ENCODE data around the gene ACAP1.

ACAP1 gene

DNA sequence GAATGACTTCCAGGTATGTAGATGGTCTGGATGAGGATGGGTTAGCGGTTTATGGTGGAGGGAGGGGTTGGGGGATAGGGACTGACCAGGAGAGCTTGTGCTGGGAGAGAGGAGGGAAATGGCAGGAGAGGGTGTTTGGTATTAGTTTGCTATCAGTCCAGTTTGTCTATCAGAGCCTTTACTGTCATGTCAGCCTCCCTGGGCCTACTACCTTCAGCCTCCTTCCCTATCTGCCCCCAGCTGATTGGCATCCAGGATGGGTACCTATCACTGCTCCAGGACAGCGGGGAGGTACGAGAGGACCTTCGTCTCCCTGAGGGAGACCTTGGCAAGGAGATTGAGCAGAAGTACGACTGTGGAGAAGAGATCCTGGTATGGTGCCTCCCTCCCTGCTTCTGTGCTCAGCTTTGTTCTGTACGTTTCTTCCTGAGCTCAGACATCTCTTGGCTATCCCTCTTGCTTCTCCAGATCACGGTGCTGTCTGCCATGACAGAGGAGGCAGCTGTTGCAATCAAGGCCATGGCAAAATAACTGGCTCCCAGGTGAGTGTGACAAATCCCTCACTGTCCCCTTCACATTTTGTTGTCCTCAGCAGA lies 25.1 kb upstream of the ACAP1 start:
- no peak for DNase-seq

DNA sequence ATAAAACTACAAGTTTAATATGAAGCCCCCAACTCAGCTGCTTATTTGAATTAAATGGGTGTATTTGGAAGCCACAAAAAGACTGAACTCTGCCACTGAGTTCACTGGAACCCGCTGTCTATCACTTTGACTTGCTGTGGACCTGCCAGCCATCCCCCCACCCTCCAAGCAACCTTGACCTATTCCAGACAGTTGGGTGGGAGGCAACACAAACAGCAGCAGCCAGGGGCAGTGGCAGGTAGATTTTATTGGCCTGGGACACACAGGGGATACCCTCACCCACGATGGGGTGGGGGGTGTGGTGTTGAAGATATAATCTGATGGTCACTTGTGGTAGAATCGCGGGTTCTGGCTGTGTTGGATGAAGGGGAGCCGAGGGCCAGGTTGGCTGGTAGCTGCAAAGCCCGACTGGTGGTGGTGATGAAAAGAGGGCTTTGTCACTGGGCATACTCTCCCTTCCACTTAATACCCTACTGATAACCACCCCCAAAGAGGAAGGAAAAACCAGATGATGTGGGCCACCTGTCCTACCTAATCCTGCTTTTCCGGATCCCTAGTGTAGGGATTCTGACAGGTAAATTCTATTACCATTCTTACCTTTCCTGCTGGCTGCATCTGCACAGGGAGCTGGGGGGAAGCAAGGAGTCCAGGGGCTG lies 23.8 kb upstream of the ACAP1 start:
- DNase-seq = peak; percentile 53

GRCh38 chr17:7313088-7313889 lies 23.0 kb upstream of the ACAP1 start:
- DNase-seq = peak; percentile 81

DNA sequence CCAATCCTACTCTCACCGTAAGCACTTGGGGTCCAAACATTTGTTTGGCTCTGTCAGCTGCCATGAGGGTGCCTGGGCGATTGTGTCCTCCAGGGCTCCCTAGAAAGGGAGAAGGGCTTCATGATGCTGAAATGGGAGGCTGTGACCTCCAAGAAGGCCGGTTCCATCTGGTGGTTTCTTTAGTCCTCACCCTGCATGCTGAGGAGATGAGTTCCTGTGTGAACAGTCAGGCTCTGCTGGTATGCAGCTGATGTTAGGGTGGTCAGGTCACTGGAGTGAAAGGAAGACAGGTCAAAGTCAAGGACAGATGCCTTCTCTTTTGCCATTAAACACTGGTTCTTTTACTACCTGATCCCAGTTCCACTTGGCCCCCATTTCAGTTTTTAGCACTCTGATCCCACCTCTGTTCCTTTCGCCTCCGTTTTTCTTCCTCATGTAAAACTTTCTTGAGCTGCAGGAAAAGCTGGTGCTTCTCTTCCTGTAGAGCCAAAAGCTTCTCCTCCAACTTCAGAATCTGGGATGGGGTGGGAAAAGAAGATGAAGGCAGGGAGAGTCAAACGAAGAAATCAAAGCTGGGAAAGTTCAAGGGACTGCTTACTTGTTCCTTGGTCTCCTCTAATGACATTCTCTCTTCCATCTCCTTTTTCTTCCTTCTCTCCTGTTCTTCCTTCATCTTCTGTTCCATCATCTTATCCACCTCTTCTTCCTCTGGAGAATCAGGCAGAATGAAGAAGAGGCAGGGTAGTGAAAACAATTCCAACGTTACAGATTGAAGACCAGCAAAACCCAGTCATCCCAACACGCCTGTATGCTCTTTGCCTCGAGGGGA lies 22.2 kb upstream of the ACAP1 start:
- peak; percentile 57 for DNase-seq

DNA sequence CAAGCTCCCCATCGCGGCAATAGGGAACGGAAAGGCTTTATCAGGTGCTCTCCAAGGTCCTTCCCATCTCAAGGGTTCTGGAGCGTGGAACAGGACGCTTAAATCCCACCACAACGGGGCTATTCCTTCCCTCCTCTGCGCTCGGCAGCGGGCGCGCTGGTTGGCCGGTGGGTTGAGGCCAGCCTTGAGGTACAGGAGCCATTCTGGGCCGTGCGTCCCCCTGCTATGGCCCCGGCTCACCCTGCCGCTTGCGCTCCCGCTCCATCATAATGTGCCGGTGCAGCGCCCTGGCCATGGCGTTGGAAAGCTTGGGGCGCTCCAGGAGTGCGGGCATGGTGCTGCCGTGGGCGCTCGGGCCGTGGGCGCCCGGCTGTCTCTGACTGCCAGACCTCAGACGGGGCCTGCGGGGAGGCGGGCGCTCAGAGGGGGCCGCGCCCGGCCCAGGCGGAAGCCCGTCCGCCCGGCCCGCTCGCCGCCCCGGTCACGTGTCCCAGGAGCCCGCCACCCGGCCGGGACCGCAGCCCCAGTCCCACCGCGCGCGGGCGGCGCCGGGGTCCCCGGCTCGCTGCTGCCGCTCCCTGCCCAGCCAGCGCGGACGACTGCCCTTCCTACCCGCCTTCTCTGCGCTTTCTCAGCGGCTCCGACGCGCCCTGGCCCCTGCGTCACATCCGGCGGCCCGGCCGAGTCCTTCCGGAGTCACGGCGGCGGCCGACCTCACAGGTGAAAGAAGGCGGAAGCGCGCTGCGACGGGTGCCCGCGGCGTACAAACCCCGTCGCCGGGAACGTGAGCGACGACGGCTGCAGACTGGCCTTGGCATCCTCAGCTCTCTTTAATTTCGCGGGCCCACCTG lies 21.4 kb upstream of the ACAP1 start, which contains the start of gene GPS2:
GPS2 (minus strand) TSS at position 642 of the 851 bp plus-strand sequence; CDS start at position 334, 308 bp downstream.
- peak; percentile 99 for DNase-seq

DNA sequence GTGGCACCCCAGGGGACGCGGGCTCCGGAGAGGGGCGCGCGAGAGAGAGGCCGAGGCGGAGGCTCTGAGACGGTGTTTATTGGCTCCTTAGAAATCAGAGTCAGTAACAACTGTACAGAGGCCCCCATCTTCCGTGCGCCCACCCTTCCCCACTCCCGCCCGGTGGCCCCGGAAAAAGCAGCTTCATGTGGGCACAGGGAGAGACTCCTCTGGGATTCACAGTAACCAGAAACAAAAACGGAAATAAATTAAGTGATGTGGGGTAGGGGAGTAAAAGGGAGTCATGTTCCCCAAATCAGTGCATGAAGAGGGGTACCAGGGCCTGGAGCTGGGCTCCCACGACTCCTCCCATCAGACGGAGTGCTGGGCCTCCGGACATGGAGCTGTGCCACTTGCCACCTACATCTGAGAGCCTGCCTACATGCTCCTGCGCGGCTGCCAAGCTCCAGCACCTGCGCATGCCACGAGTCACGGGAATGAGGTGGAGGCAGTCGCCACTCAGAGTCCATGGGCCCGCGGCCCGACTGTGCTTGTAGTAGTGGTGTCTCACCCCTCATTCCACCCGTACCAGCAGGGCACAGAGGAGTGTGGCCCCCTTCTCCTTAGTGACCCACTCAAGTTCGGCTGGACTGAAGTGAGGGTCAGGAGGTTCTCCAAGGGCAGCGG lies 20.6 kb upstream of the ACAP1 start:
- peak; percentile 86 for DNase-seq

DNA sequence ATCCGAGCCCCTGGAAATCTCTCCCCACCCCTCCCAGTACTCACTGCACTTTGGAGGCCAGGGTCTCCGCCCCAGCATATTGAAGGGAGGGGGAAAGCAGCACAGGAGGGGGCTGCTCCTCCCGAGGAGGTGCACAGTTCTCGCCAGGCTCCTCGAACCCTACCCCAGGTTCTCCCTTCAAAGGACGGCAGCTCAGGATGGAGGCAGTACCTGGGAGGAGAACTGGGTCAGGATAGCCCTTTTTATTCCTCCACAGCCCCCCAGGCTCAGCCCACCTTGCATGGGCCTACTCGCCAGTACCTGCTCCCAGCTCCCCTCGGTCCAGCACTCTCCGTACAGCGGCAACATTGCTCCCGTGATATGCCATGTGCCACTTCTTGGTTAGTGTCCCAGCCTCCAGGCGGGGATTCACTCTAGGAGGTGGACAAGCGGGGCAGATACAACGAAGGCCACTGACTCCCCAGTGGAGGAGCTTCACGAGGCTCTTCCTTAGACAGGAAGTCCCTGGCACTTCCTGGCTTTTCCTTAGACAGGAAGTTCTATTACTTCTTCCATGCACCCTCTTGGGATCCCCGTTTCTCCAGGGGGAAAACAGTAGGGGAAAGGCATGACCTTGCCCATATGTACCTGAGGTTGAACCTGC lies 19.0 kb upstream of the ACAP1 start:
- DNase-seq = no peak

GRCh38 chr17:7318121-7318860 lies 18.0 kb upstream of the ACAP1 start:
- DNase-seq = no peak

- DNase-seq = no peak
Measured at GRCh38 chr17:7321466-7321865, 14.9 kb upstream of the ACAP1 start.

- DNase-seq = no peak
Measured at GRCh38 chr17:7322520-7323194, 13.7 kb upstream of the ACAP1 start.

DNA sequence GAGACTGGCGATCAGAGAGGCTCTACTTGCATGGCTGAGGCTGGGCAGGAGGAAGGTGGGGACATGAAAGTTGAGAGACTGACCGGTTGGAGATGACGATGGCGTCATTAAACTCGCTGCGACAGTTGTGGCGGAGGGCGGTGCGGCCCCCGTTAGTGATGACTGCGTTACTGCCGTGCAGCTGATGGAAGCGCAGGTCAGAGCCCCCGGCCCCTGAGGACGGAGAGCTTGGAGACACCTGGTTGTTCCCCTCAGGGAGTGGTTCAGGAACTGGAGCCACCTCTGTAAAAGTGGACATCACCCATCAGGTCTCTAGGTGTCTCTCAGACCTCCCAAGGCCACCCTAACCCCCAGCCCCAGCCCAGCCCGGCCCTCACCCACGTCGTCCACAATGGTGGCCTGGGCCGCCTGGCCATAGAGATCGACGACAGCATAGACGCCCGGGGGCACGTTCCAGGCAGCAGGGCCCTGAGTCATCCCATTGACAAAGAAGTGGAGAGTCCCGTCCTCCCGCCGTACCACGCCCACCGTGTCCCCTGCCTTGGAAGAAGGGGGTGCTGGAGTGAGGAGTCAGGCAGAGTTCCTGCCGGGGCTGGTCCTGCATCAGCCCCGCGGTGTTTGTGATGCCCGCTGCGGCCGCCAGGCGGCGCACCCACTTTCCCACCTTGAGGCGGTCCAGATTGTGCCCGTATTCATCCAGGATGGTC lies 12.4 kb upstream of the ACAP1 start:
- DNase-seq = peak; percentile 58

- no peak for DNase-seq
Measured at GRCh38 chr17:7324438-7324779, 11.9 kb upstream of the ACAP1 start.

DNA sequence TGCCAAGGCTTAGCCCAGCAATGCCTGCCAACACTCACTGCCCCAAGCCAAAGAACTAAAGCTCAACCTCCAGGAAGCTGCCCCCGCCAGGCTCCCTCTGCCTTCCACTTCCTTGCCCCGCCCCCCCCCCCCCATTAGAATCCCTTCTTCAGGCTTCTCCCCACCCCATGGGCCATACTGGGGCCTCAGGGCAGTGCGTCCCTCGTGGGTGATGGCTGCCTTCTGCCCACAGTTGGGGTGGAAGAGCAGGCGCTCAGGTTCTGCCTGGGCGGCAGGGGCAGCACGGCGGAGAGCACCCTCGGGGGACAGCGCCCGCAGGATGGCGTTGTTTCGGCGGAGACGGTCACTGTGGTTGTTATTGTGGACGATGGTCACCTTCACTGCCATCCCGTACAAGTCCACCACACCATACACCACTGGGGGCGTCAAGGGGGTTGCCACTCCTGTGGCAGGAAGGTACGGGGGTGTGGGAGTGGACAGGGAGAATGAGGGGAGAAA lies 11.2 kb upstream of the ACAP1 start:
- DNase-seq = no peak

- DNase-seq = no peak
Measured at GRCh38 chr17:7326186-7326585, 10.1 kb upstream of the ACAP1 start.

- no peak for DNase-seq
Measured at GRCh38 chr17:7327056-7327455, 9.3 kb upstream of the ACAP1 start.

- no peak for DNase-seq
Measured at GRCh38 chr17:7327501-7327900, 8.8 kb upstream of the ACAP1 start.

- no peak for DNase-seq
Measured at GRCh38 chr17:7328009-7328408, 8.3 kb upstream of the ACAP1 start.

DNA sequence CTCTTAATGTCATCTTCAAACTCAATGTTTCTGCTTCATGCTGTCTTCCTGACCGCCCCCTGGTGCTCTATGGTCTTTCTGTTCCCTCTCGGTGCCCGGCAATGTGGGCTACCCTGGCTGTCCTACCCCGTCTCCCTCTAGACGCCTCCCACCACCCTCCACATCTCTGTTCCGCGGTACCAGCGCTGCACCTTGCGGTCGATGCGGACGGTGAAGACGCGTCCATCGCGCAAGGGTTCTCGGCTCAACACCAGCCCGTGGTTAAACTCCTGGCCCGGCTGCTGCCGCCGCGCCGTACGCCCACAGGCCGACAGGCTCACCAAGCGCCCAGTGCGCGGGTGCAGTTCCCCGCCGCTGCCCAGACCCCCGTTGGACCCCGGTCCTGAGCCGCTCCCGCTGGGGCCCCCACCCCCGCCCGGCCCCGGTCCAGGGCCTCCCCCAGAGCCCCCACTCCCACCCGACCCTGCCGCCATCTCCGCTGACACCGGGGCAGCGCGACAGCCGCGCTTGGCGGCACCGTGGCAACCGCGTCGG lies 7.4 kb upstream of the ACAP1 start, which contains the start of gene NEURL4:
NEURL4 (minus strand) TSS at position 496 of the 534 bp plus-strand sequence; CDS start at position 473, 23 bp downstream.
- peak; percentile 84 for DNase-seq

Measured in DMS53 (cell line).